NCI-H2107 treated with DMSO at 0.1 percent for 48 hours (cell line): ENCODE data around the gene KMO.

Source experiments
- DNase-seq: peaks from one replicate; lab custom pipeline; 2025; ENCODE audit not compliant: unreplicated experiment; lab: John Stamatoyannopoulos, UW

The KMO gene

GRCh38 chr1:241622669-241623068 is 90.5 kb downstream of the KMO start:
- no peak for DNase-seq

GRCh38 chr1:241624935-241625334 is 92.8 kb downstream of the KMO start:
- DNase-seq, result no peak

- DNase-seq, result peak; percentile 53
Observed at GRCh38 chr1:241627453-241628259, 95.5 kb downstream of the KMO start.

GRCh38 chr1:241630005-241630404 is 97.8 kb downstream of the KMO start:
- DNase-seq, result no peak

GRCh38 chr1:241630476-241630875 is 98.3 kb downstream of the KMO start:
- DNase-seq, result no peak

- DNase-seq, result no peak
Observed at GRCh38 chr1:241630899-241631298, 98.7 kb downstream of the KMO start.

- DNase-seq, result no peak
Observed at GRCh38 chr1:241631674-241632073, 99.5 kb downstream of the KMO start.

GRCh38 chr1:241632987-241633386 is 100.8 kb downstream of the KMO start:
- no peak for DNase-seq

- DNase-seq, result no peak
Observed at GRCh38 chr1:241635556-241636152, 103.5 kb downstream of the KMO start.

- DNase-seq, result no peak
Observed at GRCh38 chr1:241636291-241636690, 104.1 kb downstream of the KMO start.

- no peak for DNase-seq
Observed at GRCh38 chr1:241637046-241637590, 104.9 kb downstream of the KMO start.

GRCh38 chr1:241637604-241638003 is 105.4 kb downstream of the KMO start:
- no peak for DNase-seq

GRCh38 chr1:241638099-241638682 is 106.0 kb downstream of the KMO start:
- no peak for DNase-seq

- DNase-seq, result peak; percentile 42
Observed at GRCh38 chr1:241638909-241639622, 106.9 kb downstream of the KMO start.

GRCh38 chr1:241639623-241640148 is 107.5 kb downstream of the KMO start:
- no peak for DNase-seq

GRCh38 chr1:241640149-241640866 is 108.1 kb downstream of the KMO start, which contains the start of the genes CHML and OPN3:
TSS of gene CHML (minus strand) at chr1:241640369. CDS start at chr1:241635766, 4,603 bp downstream.
TSS of gene OPN3 (minus strand) at chr1:241640369. CDS start at chr1:241640254, 115 bp downstream.
- peak; percentile 85 for DNase-seq

GRCh38 chr1:241640867-241641622 is 108.9 kb downstream of the KMO start:
- DNase-seq, result peak; percentile 63

GRCh38 chr1:241641773-241642592 is 109.8 kb downstream of the KMO start:
- DNase-seq, result no peak

GRCh38 chr1:241642593-241642944 is 110.4 kb downstream of the KMO start:
- no peak for DNase-seq
